NCI-H146 treated with DMSO at 0.1 percent for 48 hours (cell line): Measurements from ENCODE around the gene PAXIP1.

Experiments
- DNase-seq: peaks from one replicate; lab custom pipeline; 2025; ENCODE audit not compliant: unreplicated experiment; lab: John Stamatoyannopoulos, UW

PAXIP1 gene

DNA sequence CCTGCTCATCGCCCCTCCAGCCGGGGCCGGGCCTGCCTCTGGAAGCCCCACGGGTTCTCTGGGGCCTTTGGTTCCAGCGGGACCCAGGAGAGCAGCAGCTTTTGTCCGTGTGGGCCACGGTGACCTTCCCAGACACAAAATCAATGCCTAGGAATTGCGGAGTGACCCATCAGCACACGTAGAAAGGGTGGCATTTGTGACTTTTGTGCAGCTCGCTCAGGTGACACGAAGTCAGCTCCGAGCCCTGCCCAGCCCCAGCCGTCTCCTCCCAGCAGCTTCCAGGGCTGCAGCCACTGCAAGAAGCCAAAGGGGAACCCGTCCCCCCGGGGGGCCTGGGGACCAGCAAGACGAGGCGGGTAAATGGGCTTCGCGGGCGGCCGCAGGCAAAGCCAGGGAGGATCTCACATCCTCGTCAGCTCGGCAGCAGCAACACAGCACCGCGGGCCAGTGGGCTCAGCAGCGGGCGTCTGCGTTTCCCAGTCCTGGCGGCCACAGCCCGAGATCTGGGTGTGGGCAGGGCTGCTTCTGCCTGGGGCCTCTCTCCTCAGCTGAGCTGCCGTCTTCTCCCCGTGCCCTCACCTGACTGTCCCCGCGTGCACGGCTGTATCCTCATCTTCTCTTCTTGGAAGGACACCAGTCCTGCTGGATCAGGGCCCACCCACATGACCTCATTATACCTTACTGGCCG, 88.5 kb downstream of the PAXIP1 start:
- DNase-seq, result no peak

DNA sequence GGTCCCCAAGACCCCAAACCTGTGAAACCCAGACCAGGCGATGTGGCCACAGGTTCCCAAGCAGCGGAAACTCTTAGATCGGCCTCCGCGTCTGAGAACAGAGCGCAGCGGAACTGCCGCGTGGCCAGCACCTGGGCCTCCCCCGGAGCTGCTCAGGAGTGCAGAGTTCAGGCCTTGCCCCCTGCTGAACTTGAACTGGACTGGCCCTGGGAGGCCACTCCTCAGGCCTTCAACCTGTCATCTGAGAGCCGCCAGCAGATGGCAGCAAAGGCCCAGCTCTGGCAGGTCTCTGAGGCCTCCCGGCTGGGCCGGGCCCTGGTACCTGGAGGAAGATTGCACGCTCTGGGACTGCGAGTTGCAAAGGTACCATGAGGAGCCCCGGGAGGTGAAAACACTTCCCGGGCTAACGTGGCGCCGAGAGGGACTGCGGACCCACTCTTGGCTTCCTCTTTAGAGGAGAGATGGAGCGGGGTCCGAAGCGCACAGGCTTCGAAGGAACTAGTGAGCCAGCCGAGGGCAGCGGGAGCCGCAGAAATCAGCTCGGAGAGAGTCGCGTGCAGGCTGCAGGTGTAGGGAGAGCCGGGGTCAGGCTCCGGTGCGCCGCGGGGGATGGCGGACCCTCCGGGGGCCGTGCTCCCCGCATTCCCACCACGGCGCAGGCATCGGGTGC, 89.2 kb downstream of the PAXIP1 start:
- DNase-seq, result peak; percentile 68

DNA sequence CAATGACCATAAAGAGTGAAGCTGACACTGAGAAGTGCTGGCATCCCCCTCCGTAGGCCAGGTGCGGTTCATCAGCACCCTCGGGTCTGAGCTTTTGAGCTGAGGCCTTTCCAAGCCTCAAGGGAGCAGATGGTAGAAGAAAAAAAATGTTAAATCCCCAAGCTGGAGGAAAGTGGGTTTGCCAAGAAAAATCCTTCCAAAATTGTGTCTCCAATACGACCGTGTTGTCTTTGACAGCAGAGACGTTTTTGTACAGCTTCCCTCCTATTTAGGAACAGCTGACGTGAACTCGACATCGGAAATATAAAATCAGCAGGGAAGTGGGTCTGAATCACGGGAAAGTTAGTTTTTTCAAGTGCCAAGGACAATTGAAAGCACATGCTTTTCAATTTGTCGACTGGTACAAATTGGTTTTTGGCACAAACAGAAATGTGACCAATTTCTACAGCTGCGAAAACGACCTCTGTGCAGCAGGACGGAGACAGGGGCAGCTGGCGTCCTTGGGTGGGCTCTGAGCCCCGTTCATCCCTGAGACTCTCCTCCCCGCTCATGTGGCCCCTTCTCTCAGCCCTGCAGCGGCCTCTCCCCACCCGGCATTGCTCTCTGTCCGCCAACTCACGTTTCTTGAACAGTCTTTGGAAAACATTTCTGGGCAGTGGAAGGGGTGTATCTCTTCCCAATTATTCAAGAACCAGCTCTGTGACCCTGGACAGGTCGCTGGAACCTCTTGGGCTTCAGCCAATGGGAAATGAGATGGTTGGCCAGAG, 89.9 kb downstream of the PAXIP1 start:
- DNase-seq, result no peak

DNA sequence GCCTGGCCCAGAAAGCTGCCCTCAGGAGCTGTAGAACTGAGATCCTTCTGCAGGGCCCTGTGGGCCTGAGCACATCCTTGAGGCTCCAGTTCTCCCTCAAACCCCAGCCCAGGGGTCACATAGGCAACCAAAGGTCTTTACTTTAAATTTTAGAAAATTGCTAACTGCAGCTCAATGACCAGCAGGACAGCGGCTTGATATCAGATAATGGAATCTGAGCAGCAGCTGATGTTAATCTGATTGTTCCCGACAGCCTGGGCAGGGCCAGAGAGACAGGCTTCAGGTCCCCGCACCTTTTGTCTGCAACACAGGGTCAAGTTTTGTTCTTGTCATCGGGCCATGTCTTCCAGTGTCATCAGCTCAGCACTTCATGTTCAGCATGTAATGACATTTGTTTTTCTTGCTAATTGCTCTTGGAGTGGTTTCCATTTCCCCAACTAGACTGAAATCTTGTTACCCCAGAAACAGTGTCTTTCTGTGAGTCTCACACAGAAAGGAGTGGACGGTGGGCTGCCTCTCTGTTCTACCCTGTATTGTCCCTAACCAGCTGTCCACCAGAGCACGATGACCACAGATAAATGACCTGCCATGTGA, 91.0 kb downstream of the PAXIP1 start:
- no peak for DNase-seq

DNA sequence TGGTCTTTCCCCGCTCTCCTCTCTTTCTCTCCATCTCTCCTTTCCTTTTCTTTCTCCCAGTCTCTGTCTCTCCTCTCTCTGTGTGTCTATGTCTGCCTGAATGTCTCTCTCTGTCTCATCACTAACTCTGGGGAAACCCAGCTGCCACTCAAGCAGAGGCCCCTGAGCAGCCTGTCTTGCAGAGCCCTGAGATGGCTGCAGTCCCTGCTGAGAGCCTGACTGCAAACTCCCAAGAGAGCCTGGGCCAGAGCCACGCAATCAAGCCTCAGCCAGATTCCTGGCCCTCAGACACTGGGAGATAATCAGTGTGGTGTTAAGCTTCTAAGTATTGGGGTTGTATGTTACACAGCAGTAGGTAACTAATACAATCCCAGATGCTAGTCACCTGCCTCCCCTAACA, 91.5 kb downstream of the PAXIP1 start:
- DNase-seq, result no peak

- no peak for DNase-seq
Measured at GRCh38 chr7:154910977-154911376, 91.9 kb downstream of the PAXIP1 start.

GRCh38 chr7:154910125-154910524, 92.8 kb downstream of the PAXIP1 start:
- DNase-seq, result no peak

DNA sequence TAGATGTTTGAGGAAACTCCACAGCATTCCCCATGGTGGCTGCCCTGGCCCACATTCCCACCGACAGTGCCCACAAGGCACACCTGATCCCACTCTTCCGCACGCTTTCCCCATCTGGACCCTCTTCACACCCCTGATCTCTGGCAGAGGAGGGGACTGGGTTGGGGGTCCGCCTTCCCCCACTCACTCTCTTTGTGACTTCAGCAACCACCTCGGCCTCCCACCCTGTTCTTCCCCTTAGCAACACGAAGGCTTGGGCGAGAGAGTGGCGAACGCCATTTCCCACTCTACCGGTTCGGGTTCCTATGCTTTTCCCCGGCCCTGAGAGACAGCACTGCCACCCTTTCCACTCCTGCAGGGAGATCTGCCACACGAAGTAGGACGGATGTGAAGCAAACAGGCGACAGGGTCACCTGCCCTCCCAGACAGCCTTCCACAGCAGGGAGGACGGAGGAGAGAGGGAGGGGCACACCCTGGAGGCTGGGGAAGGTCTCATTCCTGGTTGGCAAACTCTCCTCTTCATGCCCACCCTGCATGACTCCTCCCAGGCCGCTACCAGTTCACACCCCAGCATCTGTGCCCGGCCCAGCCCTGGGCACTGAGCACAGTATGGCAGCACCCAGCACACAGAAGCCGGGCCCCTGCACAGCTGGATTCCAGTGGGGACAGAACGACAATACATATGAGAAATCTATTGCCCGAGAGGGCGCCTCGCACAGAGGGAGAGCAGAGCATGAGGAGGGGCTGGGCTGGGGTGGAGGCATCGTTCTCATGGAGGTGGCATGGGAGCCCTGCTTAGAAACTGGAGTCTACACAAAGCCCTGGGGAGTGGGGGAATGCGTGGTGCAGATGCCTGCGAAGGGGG, 93.5 kb downstream of the PAXIP1 start:
- no peak for DNase-seq

GRCh38 chr7:154907651-154908620, 95.0 kb downstream of the PAXIP1 start:
- DNase-seq, result no peak

DNA sequence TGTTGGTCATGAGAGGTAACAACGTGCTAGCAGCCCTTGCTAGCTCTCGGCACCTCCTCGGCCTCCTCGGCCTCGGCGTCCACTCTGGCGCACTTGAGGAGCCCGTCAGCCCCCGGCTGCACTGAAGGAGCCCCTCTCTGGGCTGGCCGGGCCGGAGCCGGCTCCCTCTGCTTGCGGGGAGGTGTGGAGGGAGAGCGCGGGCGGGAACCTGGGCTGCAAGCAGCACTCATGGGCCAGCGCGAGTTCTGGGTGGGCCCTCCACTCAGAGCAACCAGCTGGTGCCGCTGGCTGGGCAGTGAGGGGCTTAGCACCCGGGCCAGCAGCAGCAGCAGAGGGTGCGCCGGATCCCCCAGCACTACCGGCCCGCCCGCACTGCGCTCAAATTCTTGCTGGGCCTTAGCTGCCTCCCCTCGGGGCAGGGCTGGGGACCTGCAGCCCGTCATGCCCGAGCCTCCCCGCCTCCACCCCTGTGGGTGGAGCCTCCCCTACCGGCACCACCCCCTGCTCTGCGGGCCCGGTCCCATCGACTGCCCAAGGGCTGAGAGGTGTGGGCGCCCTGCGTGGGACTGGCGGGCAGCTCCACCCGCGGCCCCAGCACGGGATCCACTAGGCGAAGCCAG, 96.1 kb downstream of the PAXIP1 start:
- DNase-seq, result no peak

GRCh38 chr7:154906201-154906600, 96.7 kb downstream of the PAXIP1 start:
- no peak for DNase-seq

DNA sequence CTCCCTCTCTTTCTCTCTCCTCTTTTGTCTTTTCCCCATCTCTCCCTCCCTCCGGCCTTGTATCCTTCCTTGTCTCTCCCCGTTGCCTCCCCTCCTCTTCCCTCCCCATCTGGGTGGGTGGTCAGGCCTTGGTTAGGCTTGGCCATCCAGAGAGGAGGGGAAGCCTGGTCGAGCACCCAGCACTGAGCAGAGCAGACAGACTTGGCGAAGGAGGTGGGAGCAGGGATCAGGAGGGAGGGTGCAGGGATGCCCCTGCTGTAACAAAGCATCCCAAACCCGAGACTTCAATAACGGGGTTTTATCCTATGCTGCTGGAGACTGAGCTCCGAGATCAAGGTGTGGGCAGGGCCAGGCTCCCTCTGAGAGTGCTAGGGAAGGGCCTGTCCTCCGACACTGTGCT, 97.3 kb downstream of the PAXIP1 start:
- DNase-seq, result no peak

- no peak for DNase-seq
Measured at GRCh38 chr7:154905146-154905545, 97.8 kb downstream of the PAXIP1 start.

DNA sequence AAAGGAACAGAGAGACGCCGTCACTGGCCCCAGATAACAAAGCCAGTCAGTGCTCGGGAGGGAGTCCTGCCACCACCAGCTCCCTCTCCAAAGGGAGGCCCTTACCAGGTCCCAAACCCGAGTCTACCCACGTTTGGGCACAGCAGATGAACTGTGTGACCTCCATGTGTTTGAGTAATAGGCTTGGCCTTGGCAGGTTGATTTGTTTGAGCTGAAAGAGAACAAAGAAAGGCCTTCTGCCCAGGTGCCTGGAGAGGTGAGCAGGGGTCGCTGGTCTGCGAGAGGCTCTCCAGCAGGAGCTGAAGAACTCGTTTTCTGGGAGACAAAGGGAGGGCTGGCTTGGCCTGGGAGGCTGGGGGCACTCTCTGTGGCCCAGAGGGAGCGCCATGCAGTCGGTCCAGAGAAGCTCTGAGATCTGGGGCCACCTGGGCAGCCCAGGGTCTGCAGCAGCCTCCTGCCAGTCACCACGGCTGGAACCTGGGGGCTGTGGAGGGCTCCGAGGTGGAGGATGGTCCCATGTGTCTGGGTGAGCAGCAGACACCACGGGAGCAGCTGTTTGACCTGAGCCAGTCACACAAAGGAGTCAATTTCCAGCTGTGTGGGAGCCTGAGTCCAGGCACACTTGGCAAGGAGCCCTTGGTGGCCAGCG, 99.7 kb downstream of the PAXIP1 start:
- DNase-seq, result peak; percentile 41

- DNase-seq, result peak; percentile 41
Measured at GRCh38 chr7:154902600-154903082, 100.3 kb downstream of the PAXIP1 start.

GRCh38 chr7:154899862-154900261, 103.1 kb downstream of the PAXIP1 start:
- no peak for DNase-seq

DNA sequence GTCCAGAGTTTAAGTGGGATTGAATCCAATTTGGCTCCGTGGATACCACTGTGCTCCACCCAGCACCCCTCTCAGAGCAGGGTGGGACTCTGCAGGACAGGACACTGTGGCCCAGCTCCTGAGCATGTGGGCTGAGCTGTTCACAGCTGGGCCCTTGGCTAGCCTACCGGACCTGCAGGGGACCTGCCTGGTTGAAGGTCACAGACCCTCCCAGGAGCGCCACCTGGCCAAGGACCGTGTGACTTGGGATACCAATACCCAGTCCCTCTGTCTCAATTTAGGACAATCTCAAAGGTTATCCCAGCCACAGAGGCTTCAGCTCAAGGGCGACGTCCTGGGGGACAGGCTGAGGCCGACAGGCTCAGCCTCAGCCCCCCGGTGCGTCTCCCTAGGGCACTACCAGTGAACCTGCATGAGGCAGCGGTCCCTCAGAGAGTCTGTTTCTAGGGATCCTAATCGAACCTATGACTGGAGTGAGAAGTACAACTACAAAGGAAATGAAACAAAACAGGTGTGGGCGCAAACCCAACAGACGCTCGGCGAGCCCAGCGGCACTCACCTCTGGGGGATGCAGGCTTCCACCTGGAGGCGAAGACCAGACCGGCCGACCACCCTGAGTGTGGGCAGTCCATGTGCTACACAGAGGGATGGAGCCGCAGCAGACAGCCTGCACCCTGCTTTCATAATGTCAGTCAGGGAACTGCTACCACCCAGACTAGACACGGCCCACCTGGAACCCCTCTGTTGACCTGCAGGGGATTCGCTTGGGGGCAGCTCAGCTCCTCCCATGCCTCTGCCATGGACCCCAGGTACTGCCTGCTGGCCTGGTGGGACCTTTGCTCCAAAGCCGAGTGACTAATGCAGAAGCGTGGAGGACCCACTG, 103.7 kb downstream of the PAXIP1 start:
- DNase-seq, result no peak

DNA sequence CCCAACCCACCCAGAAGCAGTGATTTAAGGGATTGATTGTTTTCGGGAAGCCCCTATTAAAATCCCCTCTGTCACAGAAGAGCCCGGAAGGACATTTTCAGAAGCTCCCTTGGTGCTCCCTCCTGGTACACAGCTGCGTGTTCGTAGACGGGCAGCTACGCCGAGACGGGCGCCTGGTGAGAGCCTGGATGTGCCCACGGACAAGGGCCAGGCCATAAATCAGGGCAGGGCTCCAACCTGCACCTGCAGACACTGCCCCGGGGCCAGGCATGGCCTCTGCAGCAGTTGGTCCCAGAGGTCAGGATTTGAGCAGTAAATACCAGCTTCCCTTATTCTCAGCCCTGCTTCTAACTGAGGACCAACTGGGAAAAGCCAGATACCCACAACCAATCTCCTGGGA, 106.8 kb downstream of the PAXIP1 start:
- DNase-seq, result no peak
